ENCODE results near the gene EIF4B.

DNA sequence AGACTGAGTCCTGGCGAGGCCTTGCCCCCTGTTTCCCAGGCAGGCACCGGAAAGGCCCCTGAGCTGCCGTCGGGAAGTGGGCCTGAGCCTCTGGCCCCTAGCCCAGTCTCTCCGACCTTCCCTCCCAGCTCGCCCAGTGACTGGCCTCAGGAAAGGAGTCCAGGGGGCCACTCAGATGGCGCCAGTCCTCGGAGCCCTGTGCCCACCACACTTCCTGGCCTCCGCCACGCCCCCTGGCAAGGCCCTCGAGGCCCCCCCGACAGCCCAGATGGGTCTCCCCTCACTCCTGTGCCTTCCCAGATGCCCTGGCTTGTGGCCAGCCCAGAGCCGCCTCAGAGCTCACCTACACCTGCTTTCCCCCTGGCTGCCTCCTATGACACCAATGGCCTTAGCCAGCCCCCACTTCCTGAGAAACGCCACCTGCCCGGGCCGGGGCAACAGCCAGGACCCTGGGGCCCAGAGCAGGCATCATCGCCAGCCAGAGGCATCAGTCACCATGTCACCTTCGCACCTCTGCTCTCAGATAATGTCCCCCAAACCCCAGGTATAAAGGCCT is 54.5 kb downstream of the EIF4B start:
- TF ChIP-seq POLR2A (IDR thresholded peaks at IDR 0.05) (no peak), EP300 (IDR thresholded peaks at IDR 0.05) (no peak)
- TF ChIP-seq, protein P1, sequence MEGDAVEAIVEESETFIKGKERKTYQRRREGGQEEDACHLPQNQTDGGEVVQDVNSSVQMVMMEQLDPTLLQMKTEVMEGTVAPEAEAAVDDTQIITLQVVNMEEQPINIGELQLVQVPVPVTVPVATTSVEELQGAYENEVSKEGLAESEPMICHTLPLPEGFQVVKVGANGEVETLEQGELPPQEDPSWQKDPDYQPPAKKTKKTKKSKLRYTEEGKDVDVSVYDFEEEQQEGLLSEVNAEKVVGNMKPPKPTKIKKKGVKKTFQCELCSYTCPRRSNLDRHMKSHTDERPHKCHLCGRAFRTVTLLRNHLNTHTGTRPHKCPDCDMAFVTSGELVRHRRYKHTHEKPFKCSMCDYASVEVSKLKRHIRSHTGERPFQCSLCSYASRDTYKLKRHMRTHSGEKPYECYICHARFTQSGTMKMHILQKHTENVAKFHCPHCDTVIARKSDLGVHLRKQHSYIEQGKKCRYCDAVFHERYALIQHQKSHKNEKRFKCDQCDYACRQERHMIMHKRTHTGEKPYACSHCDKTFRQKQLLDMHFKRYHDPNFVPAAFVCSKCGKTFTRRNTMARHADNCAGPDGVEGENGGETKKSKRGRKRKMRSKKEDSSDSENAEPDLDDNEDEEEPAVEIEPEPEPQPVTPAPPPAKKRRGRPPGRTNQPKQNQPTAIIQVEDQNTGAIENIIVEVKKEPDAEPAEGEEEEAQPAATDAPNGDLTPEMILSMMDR (IDR thresholded peaks at IDR 0.05): no peak
